Stimulated activated CD8-positive, alpha-beta memory T cell treated with anti-CD3 and anti-CD28 coated beads, Interleukin-15, amount 100 ng/mL, for 1 hour (primary cell): Measurements from ENCODE around the gene WDR35.

ENCODE experiments used
- DNase-seq: peaks from one replicate; pipeline ENCODE4 v3.0.0-alpha.2; 2020; ENCODE audit warnings: low read depth

Gene WDR35

DNA sequence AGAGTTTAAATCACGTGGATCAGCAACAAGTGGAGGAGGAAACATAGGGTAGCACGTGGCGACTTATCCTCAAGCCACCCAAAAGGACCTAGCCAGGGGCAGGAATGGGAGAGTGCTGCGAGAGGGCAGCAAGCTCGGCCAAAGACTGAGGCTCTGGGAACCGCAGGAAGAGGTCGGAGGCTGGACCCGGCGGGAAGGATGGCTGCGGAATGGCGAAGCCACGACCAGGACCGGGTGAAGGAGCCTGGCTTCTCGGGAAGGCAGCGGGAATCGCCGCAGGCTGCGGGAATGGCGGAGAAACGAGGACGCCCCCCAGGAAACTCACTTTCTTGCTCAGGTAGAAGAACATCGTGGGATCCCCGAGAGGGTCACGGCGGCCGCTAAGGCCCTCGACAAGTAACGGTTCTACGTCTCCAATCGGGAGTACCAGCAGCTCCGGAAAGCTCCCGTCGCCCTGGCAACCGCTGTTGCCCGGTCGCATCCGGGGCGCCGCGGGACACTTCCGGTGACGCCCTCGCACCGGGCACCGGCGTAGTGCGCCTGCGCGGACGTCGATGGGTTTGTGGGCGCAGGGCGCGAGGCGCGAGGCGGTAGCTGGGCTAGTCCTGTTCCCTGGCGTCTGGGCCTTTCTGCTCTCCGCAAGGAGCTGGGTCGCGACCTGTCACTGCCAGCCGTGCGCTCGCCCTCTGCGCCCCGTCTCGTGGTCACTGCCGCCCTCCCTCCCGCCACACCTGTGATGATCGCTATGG, at the start of gene WDR35:
Gene WDR35, minus strand, starts transcription at position 439 of the 749 bp plus-strand sequence. Its CDS starts 90 bp downstream, at position 349.
- DNase-seq = peak; percentile 82

GRCh38 chr2:20037660-20038059, 47.8 kb upstream of the WDR35 start:
- DNase-seq = no peak

DNA sequence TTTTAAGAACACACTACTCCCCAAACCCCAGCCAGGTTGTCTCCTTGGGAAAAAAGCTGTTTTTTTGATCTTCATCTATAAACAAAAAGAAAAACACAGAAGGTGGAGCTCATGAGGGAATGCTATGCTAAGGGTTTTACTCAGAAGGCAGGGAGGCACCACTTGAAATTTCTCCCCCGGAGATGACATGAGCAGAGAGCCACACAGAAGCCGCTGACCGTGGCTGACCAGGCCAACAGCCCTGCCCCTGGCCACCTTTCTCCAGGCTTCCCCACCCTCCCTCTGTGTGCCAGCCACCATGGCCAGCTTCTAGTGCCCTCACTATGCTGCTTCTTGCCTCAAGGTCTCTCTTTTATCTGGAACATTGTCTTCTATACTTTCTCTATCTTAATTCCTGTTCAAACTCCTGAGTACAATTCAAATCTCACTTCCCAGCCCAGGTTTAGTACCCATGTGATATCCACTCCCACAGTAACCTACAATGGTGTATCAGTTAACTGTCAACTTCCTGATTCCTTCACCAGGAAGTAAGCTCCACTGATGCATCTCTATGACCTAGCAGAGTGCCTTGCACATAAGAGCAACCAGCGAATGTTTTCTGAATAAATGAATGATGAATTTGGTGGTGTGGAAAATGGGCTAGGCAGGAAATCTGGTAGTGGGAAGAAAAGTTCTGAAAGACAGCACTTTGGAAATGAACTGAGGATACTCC, 46.2 kb upstream of the WDR35 start:
- DNase-seq = no peak

- no peak for DNase-seq
Observed at GRCh38 chr2:20034821-20035220, 44.9 kb upstream of the WDR35 start.

GRCh38 chr2:20034218-20034617, 44.3 kb upstream of the WDR35 start:
- DNase-seq = no peak

DNA sequence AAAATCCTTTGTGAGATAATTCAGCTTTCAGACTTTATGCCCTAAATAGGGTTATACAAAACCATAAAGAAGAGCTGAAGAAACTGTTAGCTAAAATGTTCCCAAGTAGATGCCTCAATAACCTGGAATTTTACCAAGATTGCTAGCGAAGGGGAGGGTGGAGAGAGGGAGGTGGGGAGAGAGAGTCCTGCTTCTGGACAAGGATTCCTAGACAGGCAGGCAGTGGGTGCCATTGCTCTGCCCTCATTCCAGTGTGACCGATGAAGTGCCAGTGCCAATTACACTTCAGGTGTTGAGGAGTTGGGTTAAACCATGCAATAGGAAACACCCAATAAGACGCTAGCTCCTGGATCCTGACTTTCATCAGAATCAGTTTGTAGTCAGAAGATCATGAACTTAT, 43.4 kb upstream of the WDR35 start:
- no peak for DNase-seq

GRCh38 chr2:20030224-20030623, 40.3 kb upstream of the WDR35 start:
- DNase-seq = no peak

DNA sequence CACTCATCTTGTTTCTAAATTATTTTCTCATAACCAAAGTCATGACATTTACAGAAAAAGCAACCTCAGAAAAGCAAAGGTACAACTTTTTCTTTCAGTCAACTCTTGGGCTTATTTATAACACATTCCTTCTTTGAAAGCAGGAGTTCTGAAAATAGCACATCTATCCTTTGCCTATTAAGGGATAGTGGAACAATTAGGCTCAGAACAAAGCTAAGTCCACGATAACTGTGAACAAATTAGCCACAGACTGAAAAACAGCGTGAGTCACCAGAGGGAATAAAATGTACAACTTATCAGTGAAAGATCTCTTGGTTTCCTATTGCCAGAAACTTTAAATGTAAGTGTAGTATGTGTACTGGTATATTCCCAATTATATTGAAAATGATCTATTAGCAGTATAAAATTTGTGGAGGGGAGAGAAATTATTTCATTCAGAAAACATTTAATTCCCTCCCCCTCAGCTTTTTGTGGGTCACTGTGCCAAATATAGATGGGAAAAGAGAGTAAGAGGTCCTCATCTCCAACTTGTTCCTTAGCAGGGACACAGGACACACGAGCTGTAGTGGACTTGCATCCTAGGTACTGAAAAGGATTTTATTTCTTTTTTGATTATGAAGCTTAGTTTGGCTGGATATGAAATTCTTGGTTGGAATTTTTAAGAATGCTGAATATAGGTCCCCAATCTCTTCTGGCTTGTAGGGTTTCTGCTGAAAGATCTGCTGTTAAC, 38.0 kb upstream of the WDR35 start:
- DNase-seq = no peak

DNA sequence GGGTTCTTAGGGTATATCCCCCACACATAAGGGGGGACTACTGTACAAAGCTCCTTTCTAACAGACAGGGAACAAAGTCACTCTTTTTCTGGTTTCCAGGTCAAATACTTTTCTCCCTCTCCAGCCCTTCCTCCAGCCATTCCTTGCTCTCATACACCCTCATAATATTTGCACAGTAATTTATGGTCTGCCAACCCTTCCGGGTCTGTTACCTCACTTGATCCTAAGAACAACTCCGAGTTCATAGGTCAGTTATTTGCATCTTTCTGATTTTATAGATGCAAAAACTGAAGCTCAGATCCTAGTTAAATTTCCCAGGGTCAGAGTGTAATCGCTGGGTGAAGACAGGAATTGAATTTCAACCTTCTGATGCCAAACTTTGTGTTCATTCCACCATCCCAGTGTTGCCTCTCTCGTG, 37.4 kb upstream of the WDR35 start:
- DNase-seq = no peak

DNA sequence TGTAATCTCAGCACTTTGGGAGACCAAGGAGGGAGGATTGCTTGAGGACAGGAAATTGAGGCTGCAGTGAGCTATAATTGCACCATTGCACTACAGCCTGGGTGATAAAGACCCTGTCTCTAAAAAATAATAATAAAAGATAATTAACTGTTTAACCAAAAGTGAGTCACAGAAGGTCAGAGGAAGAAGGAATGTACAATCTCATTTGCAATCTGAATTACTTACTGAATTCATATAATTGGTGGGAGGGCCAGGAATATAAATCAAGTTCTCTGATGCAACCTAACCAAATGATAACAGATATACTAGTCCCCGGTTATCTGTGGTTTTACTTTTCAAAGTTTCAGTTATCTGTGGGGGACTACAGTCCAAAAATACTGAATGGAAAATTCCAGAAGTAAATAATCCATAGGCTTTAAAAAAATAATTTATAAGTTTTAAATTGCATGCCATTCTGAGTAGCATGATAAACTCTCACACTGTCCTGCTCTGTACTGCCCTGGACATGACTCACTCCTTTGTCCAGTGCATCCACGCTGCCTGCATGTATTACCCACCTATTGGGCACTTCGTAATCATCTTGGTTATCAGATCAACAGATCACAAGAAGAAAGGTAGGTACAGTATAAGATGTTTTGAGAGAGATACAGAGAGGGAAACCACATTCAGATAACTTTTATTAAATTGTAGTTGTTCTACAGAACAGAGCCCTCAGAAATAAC, 35.3 kb upstream of the WDR35 start:
- no peak for DNase-seq

DNA sequence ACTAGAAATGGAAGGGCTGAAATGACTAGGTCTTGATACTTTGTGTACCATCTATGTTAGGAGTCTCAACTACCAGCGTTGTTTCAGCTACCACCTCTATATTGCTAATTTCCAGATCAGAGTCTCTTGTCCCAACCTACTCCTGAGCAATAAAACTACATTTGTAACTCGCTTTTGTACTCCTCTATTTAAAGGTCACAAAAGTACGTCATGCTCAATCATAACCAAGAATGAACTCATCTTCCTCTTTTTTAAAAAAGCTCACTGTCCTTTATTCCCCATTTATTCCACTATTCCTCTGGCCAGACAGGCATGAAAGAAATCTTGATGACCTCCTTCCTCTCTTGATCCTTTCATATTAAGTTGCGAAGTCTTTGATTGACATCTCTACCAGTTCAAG, 33.8 kb upstream of the WDR35 start:
- DNase-seq = no peak

- DNase-seq = no peak
Observed at GRCh38 chr2:20021405-20022009, 31.6 kb upstream of the WDR35 start.

DNA sequence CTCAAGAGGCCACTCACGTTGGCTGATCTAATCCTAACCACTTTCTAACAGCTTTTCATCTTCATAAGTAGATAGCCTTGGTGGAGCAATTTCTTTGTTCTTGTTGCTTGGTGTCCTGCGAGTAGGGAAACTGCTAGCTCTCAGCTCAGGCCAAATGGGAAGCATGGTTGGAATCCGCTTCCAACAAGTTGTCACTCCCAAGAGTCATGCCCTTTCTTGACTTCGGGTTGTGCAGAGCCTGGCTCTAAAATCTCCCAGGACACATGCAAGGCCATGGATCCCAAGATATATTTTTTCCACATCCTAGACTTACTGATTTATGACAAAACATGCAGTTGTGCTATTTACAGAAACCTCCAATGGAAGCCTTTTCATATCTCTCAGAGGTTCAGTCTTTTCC, 29.8 kb upstream of the WDR35 start:
- DNase-seq = no peak

DNA sequence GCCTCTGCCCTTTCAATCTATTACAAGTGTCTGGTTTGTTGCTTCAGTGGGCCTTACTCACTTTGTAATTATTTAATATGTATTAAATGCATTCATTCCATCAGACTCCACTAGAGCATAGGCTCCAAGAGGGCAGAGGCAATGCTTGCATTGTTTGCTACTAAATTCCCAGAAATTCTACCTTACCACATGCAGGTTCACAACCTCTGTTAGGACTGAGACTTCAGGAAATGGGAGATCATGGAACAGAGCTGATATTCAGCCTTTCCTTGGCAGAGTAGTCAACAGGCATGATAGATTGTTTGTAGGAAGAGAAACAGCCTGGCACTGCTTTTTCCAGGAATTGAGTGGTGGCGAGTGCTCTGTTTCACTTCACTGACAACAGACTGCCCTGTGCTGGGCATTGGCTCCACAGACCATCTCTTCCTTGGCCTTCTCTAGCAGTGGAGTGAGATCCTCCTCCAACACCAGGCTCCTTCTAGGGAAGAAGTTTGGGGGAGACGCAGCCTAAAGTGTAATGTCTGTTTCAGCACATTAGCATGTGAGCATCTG, 28.8 kb upstream of the WDR35 start:
- DNase-seq = no peak

- DNase-seq = no peak
Observed at GRCh38 chr2:20016346-20016745, 26.4 kb upstream of the WDR35 start.

DNA sequence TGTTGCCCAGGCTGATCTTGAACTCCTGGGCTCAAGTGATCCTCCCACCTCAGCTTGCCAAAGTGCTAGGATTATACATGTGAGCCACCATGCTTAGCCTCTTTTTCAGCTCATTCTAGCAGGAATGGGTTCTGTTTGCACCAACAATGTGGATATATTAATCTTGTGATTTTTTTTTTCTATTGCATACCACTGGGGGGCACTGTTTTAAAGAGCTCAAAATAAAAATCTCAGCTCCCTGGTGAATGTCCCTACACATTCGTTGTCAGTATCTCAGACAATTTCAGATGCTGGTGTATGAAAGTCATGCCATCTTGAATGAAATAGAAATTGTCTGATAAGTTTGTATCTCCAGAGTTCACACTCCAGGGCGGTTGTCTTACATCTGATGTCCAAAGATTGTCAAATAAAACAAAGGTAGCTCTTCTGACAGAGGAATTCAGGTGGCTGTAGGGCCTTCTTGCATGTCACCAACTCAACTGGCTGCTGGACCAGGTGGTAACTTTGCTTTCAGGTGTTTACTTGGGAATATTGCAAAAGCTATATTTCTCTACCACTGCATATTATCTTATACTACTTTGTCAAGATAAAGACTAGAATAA, 25.7 kb upstream of the WDR35 start:
- DNase-seq = no peak

DNA sequence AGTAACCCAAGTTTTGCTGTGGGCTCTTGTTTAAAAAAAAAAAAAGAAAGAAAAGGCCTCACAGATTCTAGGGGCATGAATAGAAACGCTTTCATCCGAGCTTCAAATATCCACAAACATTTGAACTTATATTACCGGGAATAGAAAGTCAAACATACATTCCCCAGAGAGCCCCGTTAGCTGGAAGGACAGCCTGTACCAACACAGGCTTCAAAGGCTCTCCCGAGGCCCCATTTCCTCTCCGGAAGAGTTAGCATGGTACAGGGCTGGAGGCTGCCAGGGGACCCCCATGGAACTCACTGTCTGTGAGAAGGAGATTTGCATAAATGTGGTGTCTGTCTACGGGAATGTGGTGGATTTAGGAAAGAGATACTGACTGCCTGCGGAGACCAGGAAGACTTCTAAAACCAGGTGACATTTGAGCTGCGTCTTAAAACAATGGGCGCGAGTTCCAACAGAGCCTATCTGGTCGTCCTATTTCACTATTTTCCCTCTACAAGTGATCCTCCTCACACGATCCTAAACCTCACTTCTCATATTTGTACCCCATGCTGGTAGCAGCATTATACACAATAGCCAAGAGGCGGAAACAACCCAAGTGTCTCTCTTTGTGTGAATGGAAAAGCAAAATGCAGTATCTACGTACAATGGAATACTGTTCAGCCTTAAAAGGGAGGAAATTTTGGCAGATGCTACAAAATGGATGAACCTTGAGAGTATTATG, 23.4 kb upstream of the WDR35 start:
- DNase-seq = no peak

GRCh38 chr2:20012282-20013125, 22.6 kb upstream of the WDR35 start, which contains the start of gene MATN3:
Gene MATN3 (minus strand): TSS chr2:20012668. CDS start chr2:20012631, 37 bp downstream.
- no peak for DNase-seq

DNA sequence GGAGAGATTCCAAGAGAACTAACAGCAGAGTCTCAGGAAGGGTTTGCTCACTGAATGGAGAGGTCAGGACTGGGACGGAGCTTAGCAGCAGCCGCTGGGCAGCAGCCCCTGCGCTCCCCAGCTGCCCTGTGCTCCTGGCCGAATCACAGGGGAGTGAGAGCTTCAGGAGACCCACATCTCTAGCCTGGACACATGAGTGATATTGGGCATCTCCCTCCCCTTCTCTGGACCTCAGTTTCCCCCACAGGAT, 22.1 kb upstream of the WDR35 start:
- DNase-seq = no peak
